Colonic mucosa (tissue), 4 donors: Measurements from ENCODE around the gene THSD4. TPM values are rescaled to one million over a fixed set of nuclear protein-coding genes. Genes with fewer than 3 reads are reported as not detected.

Source experiments
- DNase-seq: peaks from one replicate; pipeline ENCODE4 v3.0.0-alpha.2; 2020
- H3K27ac ChIP-seq: fragments of 200-600 bp; one replicate; pipeline ENCODE4 v1.8.0; 2021
- H3K27me3 ChIP-seq: fragments of 200-600 bp; one replicate; pipeline ENCODE4 v1.8.0; 2021
- H3K36me3 ChIP-seq: fragments of 200-600 bp; one replicate; pipeline ENCODE4 v1.8.0; 2021
- H3K4me1 ChIP-seq: fragments of 200-600 bp; one replicate; pipeline ENCODE4 v1.8.0; 2021; ENCODE audit warnings: mild to moderate bottlenecking
- H3K4me3 ChIP-seq: fragments of 200-600 bp; one replicate; pipeline ENCODE4 v1.8.0; 2021
- H3K9ac ChIP-seq, 2 donors: one replicate each; pipeline ENCODE4 v1.7.0; 2013; ENCODE audit warnings: control low read depth in 2 of 2, low read depth in 2 of 2, low read length in 2 of 2
- H3K9me3 ChIP-seq: fragments of 200-600 bp; one replicate; pipeline ENCODE4 v1.8.0; 2021
- intact Hi-C: fragments of 100-400 bp; cut with DNase I; formaldehyde crosslinking; loops from one replicate; pipeline ENCODE4 v1.14.1; 2022
- total RNA-seq, 2 donors: library from RNA; stranded (reverse); fragmentation: NEBNext Ultra II Directional in 1 of 2; extraction: Animal tissue kit (Norgen Biotek cat#: 25700) in 1 of 2; gene quantifications; one replicate each; pipeline ENCODE4 v1.2.1, GENCODE V29; 2021
- TF ChIP-seq, protein P1 (sequence below): fragments of 200-600 bp; IDR thresholded peaks from one replicate; pipeline ENCODE4 v1.8.0; 2022; ENCODE audit warnings: antibody characterized with exemption, mild to moderate bottlenecking
- donor health status: healthy.
- donor health status: DM: no; HTN: no; CAD: no.
- donor health status: DM: no; HTN: no; CAD: no.

Gene THSD4
- total RNA-seq, 2 donors from 2014 or later: 18.8 to 23.5 TPM

DNA sequence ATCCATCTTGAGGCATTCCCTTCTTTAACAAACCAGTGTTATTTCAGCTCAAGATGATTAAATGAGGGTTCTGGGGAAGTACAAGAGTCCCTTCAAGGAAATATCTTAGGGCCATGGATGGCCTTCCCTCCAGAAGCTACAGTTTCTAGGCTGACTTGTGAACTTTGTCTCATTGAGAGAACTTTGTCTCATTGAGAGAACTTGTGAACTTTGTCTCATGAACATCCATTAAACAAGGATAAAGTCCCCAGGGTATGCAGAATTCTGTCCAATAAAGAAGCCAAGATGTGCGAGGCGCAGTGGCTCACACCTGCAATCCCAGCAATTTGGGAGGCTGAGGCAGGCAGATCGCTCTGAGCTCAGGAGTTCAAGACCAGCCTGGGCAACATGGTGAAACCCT, 341.5 kb downstream of the THSD4 start:
- intact Hi-C loops: no loop called here
- H3K4me3 ChIP-seq: no peak overlapping the region
- H3K9ac ChIP-seq: no peak overlapping the region
- H3K4me1 ChIP-seq: no peaks in the 10 kb centered on the region
- H3K27me3 ChIP-seq: no peaks in the 10 kb centered on the region
- no peaks in the 10 kb centered on the region for H3K36me3 ChIP-seq
- H3K27ac ChIP-seq: no peak overlapping the region
- no peak for DNase-seq
- H3K9me3 ChIP-seq: no peaks in the 10 kb centered on the region
- TF ChIP-seq, protein P1, sequence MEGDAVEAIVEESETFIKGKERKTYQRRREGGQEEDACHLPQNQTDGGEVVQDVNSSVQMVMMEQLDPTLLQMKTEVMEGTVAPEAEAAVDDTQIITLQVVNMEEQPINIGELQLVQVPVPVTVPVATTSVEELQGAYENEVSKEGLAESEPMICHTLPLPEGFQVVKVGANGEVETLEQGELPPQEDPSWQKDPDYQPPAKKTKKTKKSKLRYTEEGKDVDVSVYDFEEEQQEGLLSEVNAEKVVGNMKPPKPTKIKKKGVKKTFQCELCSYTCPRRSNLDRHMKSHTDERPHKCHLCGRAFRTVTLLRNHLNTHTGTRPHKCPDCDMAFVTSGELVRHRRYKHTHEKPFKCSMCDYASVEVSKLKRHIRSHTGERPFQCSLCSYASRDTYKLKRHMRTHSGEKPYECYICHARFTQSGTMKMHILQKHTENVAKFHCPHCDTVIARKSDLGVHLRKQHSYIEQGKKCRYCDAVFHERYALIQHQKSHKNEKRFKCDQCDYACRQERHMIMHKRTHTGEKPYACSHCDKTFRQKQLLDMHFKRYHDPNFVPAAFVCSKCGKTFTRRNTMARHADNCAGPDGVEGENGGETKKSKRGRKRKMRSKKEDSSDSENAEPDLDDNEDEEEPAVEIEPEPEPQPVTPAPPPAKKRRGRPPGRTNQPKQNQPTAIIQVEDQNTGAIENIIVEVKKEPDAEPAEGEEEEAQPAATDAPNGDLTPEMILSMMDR: no peak

DNA sequence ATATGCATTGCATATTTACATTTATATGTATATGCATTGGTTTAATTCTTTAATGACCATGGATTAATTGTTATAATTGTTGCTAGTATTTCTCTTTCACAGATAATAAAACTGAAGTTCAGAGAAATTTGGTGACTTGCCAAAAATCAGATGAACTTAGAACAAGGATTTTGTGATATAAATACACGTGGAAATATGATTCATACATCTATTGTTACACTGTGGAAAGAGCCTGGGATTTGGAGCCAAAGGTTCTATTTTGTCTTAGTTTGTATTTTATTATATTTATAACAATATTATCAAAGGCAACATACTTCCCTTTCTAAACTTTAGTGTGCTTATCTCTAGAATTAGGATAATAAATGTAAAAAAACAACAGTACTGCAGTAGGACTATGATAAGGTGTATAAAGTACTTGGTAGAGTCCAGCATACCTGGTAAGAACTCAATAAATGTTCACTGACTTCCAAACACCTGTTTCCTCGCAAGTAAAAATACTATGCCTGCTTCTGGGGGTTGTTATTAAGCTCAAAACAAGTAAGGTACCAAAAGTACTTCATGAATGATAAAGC, 342.9 kb downstream of the THSD4 start:
- H3K9me3 ChIP-seq: no peaks in the 10 kb centered on the region
- H3K4me3 ChIP-seq: no peak overlapping the region
- no peak overlapping the region for H3K9ac ChIP-seq
- intact Hi-C loops: no loop called here
- no peak for DNase-seq
- no peak overlapping the region for H3K27ac ChIP-seq
- no peaks in the 10 kb centered on the region for H3K4me1 ChIP-seq
- H3K36me3 ChIP-seq: no peaks in the 10 kb centered on the region
- TF ChIP-seq, protein P1: no peak
- H3K27me3 ChIP-seq: no peaks in the 10 kb centered on the region

DNA sequence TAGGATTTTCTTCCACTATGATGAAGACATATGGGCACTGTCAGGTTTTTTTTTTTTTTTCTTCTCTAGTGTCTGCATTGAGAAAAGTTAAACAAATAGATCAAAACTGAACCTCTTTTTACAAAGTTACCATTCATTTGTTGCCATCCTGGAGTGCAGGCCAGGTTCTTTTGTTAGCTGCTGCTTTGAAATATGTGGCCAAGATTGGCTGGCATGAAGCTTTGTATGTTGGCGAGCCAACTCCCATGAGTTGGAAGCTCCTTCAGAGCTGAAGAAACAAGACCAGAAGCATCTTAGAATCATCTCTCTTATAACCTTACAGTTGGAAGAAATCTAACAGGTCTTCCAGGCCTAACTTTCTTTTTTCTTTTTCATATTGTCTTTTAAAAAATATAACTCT, 346.5 kb downstream of the THSD4 start:
- no peaks in the 10 kb centered on the region for H3K9me3 ChIP-seq
- H3K36me3 ChIP-seq: no peaks in the 10 kb centered on the region
- intact Hi-C loops: no loop called here
- no peak overlapping the region for H3K27ac ChIP-seq
- H3K4me1 ChIP-seq: no peaks in the 10 kb centered on the region
- no peak overlapping the region for H3K9ac ChIP-seq
- TF ChIP-seq, protein P1: no peak
- no peak for DNase-seq
- H3K4me3 ChIP-seq: no peak overlapping the region
- no peaks in the 10 kb centered on the region for H3K27me3 ChIP-seq

DNA sequence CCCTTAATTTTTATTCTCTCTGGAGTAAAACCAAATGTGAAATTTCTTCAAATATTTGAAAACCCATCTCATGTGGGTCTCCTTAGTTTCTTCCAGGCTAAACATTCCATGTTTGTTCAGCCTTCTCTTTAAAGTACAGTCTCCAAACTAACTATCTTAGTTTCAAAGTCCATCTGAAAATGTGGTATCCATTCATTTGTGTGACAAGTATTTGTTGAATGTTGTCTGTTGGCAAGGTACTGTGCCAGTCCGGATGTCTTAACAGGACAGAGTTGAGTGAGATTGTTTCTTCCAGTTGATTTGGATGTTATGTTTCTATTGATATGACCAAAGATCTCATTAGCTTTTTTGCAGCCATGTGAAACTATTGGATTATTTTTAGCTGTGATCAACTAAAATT, 347.4 kb downstream of the THSD4 start:
- Histone ChIP-seq H3K27me3 (no peaks in the 10 kb centered on the region), H3K4me1 (no peaks in the 10 kb centered on the region), H3K9ac (no peak overlapping the region), H3K4me3 (no peak overlapping the region), H3K9me3 (no peaks in the 10 kb centered on the region), H3K36me3 (no peaks in the 10 kb centered on the region), H3K27ac (no peak overlapping the region)
- TF ChIP-seq, protein P1: no peak
- intact Hi-C loops: no loop called here
- DNase-seq: no peak

DNA sequence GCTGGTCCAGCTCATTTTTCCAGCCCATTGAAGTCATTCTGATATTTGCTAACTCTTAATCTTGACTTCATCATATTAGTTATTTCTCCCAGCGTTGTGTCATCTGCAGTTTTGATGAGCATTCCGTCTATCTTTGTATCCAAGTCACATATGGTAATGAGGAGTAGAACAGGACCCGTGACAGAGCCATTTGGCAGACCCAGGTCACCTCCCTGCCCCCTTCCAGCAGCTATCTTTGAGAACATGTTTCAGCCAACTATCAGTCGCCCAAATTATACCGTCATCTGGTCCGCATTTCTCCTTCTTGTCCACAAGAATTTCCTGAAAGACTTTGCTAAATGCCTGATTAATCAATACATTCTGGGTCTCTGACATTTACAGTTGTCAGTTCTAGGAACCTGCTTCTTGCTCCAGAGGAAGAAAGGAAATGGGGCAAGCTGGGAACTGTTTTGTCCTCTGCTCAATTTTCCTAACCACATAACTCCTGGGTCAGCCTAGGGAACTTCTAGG, 347.9 kb downstream of the THSD4 start:
- Histone ChIP-seq H3K36me3 (no peaks in the 10 kb centered on the region), H3K4me1 (no peaks in the 10 kb centered on the region), H3K4me3 (no peak overlapping the region), H3K9me3 (no peaks in the 10 kb centered on the region), H3K27me3 (no peaks in the 10 kb centered on the region), H3K9ac (no peak overlapping the region), H3K27ac (no peak overlapping the region)
- no peak for DNase-seq
- intact Hi-C loops: no loop called here
- TF ChIP-seq, protein P1: no peak
